OCI-LY7 (cell line): ENCODE results near the gene COQ8A. TPM values are rescaled to one million over a fixed set of nuclear protein-coding genes. Genes with fewer than 3 reads are reported as not detected.
"Not testable (repeated sequence)": the region's sequence is repeated elsewhere in the genome, so short reads cannot be mapped to it uniquely, and the experiment has no call there.

Experiments
- BruUV-seq: library from RNA; stranded (reverse); fragments of 400-500 nt; replicated peaks from 2 replicates; lab custom pipeline; 2021; lab: Mats Ljungman, UMichigan
- CTCF ChIA-PET: fragments of 300-600 bp; sonication (Branson Sonifier 250); formaldehyde crosslinking; loops from one replicate; lab custom pipeline; 2022; ENCODE audit warnings: antibody characterized with exemption; ENCODE audit not compliant: unreplicated experiment; lab: Charles Lee
- POLR2A ChIA-PET: fragments of 300-600 bp; sonication (Branson Sonifier 250); formaldehyde crosslinking; loops from one replicate; lab custom pipeline; 2022; ENCODE audit warnings: antibody characterized with exemption; lab: Charles Lee
- DNase-seq: peaks from one replicate; pipeline ENCODE4 v3.0.0-alpha.2; 2015; ENCODE audit warnings: low spot score
- H2AFZ ChIP-seq: fragments of 200-600 bp; sonication (generic), shearing (Covaris generic); 2 replicates; pipeline ENCODE4 v1.6.1; 2014; ENCODE audit warnings: mild to moderate bottlenecking, antibody characterized with exemption, low read length, moderate library complexity
- H3K27ac ChIP-seq: fragments of 200-600 bp; sonication (generic); 2 replicates; pipeline ENCODE4 v1.5.1; 2014; ENCODE audit warnings: mixed run types, low read depth, mild to moderate bottlenecking, moderate library complexity, low read length, inconsistent platforms; ENCODE audit not compliant: poor library complexity, severe bottlenecking
- H3K36me3 ChIP-seq: fragments of 200-600 bp; sonication (generic); 2 replicates; pipeline ENCODE4 v1.6.1; 2014; ENCODE audit warnings: mild to moderate bottlenecking, antibody characterized with exemption, low read length, moderate library complexity, mixed read lengths; ENCODE audit not compliant: insufficient read depth
- H3K4me1 ChIP-seq: fragments of 200-600 bp; sonication (generic); 2 replicates; pipeline ENCODE4 v1.5.1; 2014; ENCODE audit warnings: mild to moderate bottlenecking, low read length; ENCODE audit not compliant: insufficient read depth, poor library complexity, severe bottlenecking
- H3K4me2 ChIP-seq: fragments of 200-600 bp; sonication (generic); 2 replicates; pipeline ENCODE4 v1.6.1; 2014; ENCODE audit warnings: mild to moderate bottlenecking, low read length
- H3K4me3 ChIP-seq: fragments of 200-600 bp; sonication (generic); 2 replicates; pipeline ENCODE4 v1.5.1; 2014; ENCODE audit warnings: mild to moderate bottlenecking, low read depth, low read length; ENCODE audit not compliant: poor library complexity, severe bottlenecking
- H3K79me2 ChIP-seq: fragments of 200-600 bp; sonication (generic); 2 replicates; pipeline ENCODE4 v1.6.1; 2016; ENCODE audit warnings: low read depth, mild to moderate bottlenecking, low read length, moderate library complexity, mixed read lengths; ENCODE audit not compliant: insufficient read depth
- H3K9me2 ChIP-seq: fragments of 200-600 bp; sonication (generic); 2 replicates; pipeline ENCODE4 v1.6.1; 2016; ENCODE audit warnings: mild to moderate bottlenecking, low read length, mixed read lengths; ENCODE audit not compliant: insufficient read depth
- H3K9me3 ChIP-seq: fragments of 200-600 bp; sonication (generic); 2 replicates; pipeline ENCODE4 v1.6.1; 2014; ENCODE audit warnings: mild to moderate bottlenecking, mixed run types, low read length, mixed read lengths
- H4K20me1 ChIP-seq: fragments of 200-600 bp; sonication (generic); 2 replicates; pipeline ENCODE4 v1.6.1; 2014; ENCODE audit warnings: mild to moderate bottlenecking, antibody characterized with exemption, low read length, moderate library complexity, mixed read lengths; ENCODE audit not compliant: insufficient read depth
- EZH2phosphoT487 ChIP-seq: fragments of 200-600 bp; sonication (generic); IDR thresholded peaks from 2 replicates; pipeline ENCODE4 v1.6.1; 2018; ENCODE audit warnings: low read depth, borderline replicate concordance, mild to moderate bottlenecking, mixed run types, antibody characterized with exemption, low read length, moderate library complexity, mixed read lengths
- intact Hi-C: fragments of 100-400 bp; cut with micrococcal nuclease; formaldehyde crosslinking; loops from one replicate; pipeline ENCODE4 v1.10.0; 2022; ENCODE audit not compliant: unreplicated experiment
- total RNA-seq, 2 experiments: library from RNA; depleted of rRNA in 1 of 2; stranded (reverse); fragments of >200 nt in 1 of 2; shearing (Covaris generic) in 1 of 2; gene quantifications; 2 replicates each; pipeline ENCODE4 v1.2.3, GENCODE V29; 2014 to 2022
- TF ChIP-seq, protein P1 (sequence below): fragments of 200-600 bp; sonication (generic); conservative IDR thresholded peaks from 2 replicates; pipeline ENCODE4 v1.5.1; 2014; ENCODE audit warnings: mild to moderate bottlenecking, antibody characterized with exemption, low read length, moderate library complexity, mixed read lengths

COQ8A gene
- total RNA-seq, 2 experiments from 2014 or later: 19.4 to 19.6 TPM

GRCh38 chr1:226954777-226955176, 14.7 kb downstream of the COQ8A start:
- no TSS peak for BruUV-seq
- TF ChIP-seq, protein P1, sequence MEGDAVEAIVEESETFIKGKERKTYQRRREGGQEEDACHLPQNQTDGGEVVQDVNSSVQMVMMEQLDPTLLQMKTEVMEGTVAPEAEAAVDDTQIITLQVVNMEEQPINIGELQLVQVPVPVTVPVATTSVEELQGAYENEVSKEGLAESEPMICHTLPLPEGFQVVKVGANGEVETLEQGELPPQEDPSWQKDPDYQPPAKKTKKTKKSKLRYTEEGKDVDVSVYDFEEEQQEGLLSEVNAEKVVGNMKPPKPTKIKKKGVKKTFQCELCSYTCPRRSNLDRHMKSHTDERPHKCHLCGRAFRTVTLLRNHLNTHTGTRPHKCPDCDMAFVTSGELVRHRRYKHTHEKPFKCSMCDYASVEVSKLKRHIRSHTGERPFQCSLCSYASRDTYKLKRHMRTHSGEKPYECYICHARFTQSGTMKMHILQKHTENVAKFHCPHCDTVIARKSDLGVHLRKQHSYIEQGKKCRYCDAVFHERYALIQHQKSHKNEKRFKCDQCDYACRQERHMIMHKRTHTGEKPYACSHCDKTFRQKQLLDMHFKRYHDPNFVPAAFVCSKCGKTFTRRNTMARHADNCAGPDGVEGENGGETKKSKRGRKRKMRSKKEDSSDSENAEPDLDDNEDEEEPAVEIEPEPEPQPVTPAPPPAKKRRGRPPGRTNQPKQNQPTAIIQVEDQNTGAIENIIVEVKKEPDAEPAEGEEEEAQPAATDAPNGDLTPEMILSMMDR: no peak
- TF ChIP-seq EZH2phosphoT487: no peak
- no peak overlapping the region for H2AFZ ChIP-seq
- ChIA-PET CTCF (no interaction called here), POLR2A (no interaction called here)
- H3K4me1 ChIP-seq: no peaks in the 10 kb centered on the region
- no peaks in the 10 kb centered on the region for H3K36me3 ChIP-seq
- no peaks in the 10 kb centered on the region for H4K20me1 ChIP-seq
- H3K27ac ChIP-seq: no peak overlapping the region
- no peak overlapping the region for H3K4me2 ChIP-seq
- H3K9me2 ChIP-seq: no peaks in the 10 kb centered on the region
- H3K4me3 ChIP-seq: no peak overlapping the region
- no peaks in the 10 kb centered on the region for H3K79me2 ChIP-seq
- no peaks in the 10 kb centered on the region; the same call in 1 of the 2 replicates for H3K9me3 ChIP-seq
- DNase-seq: no peak
- intact Hi-C loops: no loop called here

DNA sequence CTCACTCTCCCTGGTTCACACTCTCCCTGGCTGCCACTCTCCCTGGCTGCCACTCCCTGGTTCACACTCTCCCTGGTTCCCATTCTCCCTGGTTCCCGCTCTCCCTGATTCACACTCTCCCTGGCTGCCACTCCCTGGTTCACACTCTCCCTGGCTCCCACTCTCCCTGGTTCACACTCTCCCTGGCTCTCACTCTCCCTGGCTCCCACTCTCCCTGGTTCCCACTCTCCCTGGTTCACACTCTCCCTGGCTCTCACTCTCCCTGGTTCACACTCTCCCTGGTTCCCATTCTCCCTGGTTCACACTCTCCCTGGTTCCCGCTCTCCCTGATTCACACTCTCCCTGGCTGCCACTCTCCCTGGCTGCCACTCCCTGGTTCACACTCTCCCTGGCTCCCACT, 15.8 kb downstream of the COQ8A start:
- H3K79me2 ChIP-seq, H3K27ac ChIP-seq, DNase-seq, CTCF ChIA-PET, H3K4me3 ChIP-seq, H3K9me3 ChIP-seq, H3K4me1 ChIP-seq, H2AFZ ChIP-seq, H3K9me2 ChIP-seq, BruUV-seq, H4K20me1 ChIP-seq, H3K36me3 ChIP-seq, POLR2A ChIA-PET, intact Hi-C loops, H3K4me2 ChIP-seq: not testable (repeated sequence)

DNA sequence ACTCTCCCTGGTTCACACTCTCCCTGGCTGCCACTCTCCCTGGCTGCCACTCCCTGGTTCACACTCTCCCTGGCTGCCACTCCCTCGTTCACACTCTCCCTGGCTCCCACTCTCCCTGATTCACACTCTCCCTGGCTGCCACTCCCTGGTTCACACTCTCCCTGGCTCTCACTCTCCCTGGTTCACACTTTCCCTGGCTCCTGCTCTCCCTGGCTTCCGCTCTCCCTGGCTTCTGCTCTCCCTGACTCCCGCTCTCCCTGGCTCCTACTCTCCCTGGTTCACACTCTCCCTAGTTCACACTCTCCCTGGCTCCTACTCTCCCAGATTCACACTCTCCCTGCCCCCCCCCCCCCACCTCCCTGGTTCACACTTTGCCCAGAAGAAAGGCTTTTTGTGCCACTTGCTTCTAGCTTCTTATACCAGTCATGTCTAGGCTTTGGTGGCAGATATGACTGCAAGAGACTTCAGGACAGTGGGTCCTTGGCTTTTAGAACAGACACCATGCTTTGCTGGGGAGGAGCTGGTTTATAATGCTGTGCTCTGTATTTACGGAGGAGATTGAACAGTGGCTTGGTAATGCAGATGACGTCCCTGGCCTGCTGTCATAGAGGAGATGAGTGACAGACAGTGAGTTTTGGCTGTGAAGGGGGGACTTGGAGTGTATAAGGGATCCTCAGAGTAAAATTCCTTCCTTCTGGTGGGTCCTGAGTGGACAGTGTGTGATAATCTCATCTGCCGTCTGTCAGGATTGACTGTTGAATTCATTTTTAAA, 17.0 kb downstream of the COQ8A start:
- no peak for DNase-seq
- Histone ChIP-seq H3K79me2 (no peaks in the 10 kb centered on the region), H3K36me3 (no peaks in the 10 kb centered on the region)

More for the DNA sequence above, 17.0 kb downstream of the COQ8A start:
- no peaks in the 10 kb centered on the region for H4K20me1 ChIP-seq
- POLR2A ChIA-PET: no interaction called here
- BruUV-seq: no TSS peak
- intact Hi-C loops: no loop called here
- no peak overlapping the region for H3K27ac ChIP-seq
- no peaks in the 10 kb centered on the region; the same call in 1 of the 2 replicates for H3K9me3 ChIP-seq
- CTCF ChIA-PET: no interaction called here
- H2AFZ ChIP-seq: no peak overlapping the region
- H3K4me1 ChIP-seq: no peaks in the 10 kb centered on the region
- no peak overlapping the region for H3K4me2 ChIP-seq
- TF ChIP-seq EZH2phosphoT487: no peak
- TF ChIP-seq, protein P1: no peak
- H3K4me3 ChIP-seq: no peak overlapping the region
- H3K9me2 ChIP-seq: no peaks in the 10 kb centered on the region
